Natural killer cell (primary cell): ENCODE measurements around the gene CLSTN2. TPM values are rescaled to one million over a fixed set of nuclear protein-coding genes. Genes with fewer than 3 reads are reported as not detected.

Experiments
- ATAC-seq, 3 donors: fragments of 150-1000 bp in 2 of 3; fragments of 200-7000 bp in 1 of 3; cut with Tn5 transposase; 1 replicate in 1 of 3; 2 replicates in 2 of 3; pipeline ENCODE4 v1.10.0; 2021; ENCODE audit warnings: mild to moderate bottlenecking in 2 of 3, moderate library complexity in 2 of 3
- DNase-seq, 2 donors: peaks; one replicate each; pipeline versions ENCODE4 v3.0.0 to v3.0.0-alpha.2; 2013 to 2021; ENCODE audit warnings: mixed read lengths in 1 of 2
- H3K27ac ChIP-seq: one replicate; pipeline ENCODE4 v1.5.1; 2013; ENCODE audit warnings: mild to moderate bottlenecking, low read length
- H3K27me3 ChIP-seq: one replicate; pipeline ENCODE4 v1.6.1; 2013; ENCODE audit warnings: low read length; ENCODE audit not compliant: control insufficient read depth, insufficient read depth
- H3K36me3 ChIP-seq: one replicate; pipeline ENCODE4 v1.6.1; 2013; ENCODE audit warnings: low read length; ENCODE audit not compliant: control insufficient read depth, insufficient read depth
- H3K4me1 ChIP-seq: one replicate; pipeline ENCODE4 v1.6.1; 2013; ENCODE audit warnings: low read length; ENCODE audit not compliant: control insufficient read depth, insufficient read depth
- H3K4me3 ChIP-seq: one replicate; pipeline ENCODE4 v1.5.1; 2013; ENCODE audit warnings: low read length
- H3K9me3 ChIP-seq: one replicate; pipeline ENCODE4 v1.6.1; 2013; ENCODE audit warnings: low read length; ENCODE audit not compliant: control insufficient read depth, insufficient read depth
- H3K27ac Mint-ChIP-seq, 2 donors: one replicate each; pipeline ENCODE4 v1.8.0; 2022; ENCODE audit warnings: mild to moderate bottlenecking in 2 of 2, mixed read lengths in 2 of 2, moderate library complexity in 1 of 2
- H3K27me3 Mint-ChIP-seq, 2 donors: one replicate each; pipeline ENCODE4 v1.8.0; 2022; ENCODE audit warnings: low read depth in 2 of 2, mixed read lengths in 2 of 2
- H3K36me3 Mint-ChIP-seq: one replicate; pipeline ENCODE4 v1.8.0; 2022; ENCODE audit warnings: mixed read lengths
- H3K4me1 Mint-ChIP-seq, 2 donors: one replicate each; pipeline ENCODE4 v1.8.0; 2022; ENCODE audit warnings: mixed read lengths in 2 of 2
- H3K4me3 Mint-ChIP-seq: one replicate; pipeline ENCODE4 v1.8.0; 2022; ENCODE audit warnings: mild to moderate bottlenecking, moderate library complexity, mixed read lengths
- H3K9me3 Mint-ChIP-seq, 2 donors: one replicate each; pipeline ENCODE4 v1.8.0; 2022; ENCODE audit warnings: mixed read lengths in 2 of 2
- CTCF ChIP-seq: fragments of 200-600 bp; IDR thresholded peaks from one replicate; pipeline ENCODE4 v1.8.0; 2022; ENCODE audit warnings: antibody characterized with exemption
- WGBS: methylation state at CpG from one replicate; pipeline ENCODE4 v1.1.7; 2013; ENCODE audit warnings: missing lambda C conversion rate; ENCODE audit not compliant: insufficient coverage; 5-methylcytosine and 5-hydroxymethylcytosine counted together
- intact Hi-C: fragments of 100-400 bp; cut with micrococcal nuclease; formaldehyde crosslinking; loops from one replicate; pipeline ENCODE4 v1.14.2; 2022
- total RNA-seq, 4 donors: library from RNA; stranded (reverse); fragments of 120-200 nt in 1 of 4; gene quantifications; one replicate each; pipeline versions ENCODE4 v1.2.3 to v1.2.4, GENCODE V29; 2013 to 2022

The CLSTN2 gene
- total RNA-seq, 3 donors from 2014 or later (not counting 1 experiment from before 2014, with no cell fraction given) = 0.05 TPM; not detected in 2

DNA sequence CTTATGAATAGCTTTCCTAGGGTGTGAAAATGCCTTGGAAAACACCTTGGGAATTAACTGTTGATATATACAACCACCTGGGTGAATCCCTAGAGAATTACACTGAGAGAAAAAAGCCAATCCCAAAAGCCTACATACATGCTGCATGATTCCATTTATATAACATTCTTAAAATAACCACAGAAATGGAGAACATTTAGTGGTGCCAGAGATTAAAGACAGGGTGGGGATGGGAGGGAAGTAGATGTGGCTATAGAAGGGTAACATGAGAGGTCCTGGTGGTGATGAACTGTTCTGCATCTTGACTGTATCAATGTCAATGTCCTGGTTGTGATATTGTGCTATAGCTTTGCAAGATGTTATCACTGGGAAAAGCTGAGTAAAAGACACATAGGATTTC, 291.0 kb downstream of the CLSTN2 start:
- H3K36me3 Mint-ChIP-seq = peaks cover 5% of the 10 kb centered on the region
- Histone ChIP-seq H3K9me3 (no peaks in the 10 kb centered on the region), H3K36me3 (no peaks in the 10 kb centered on the region), H3K4me3 (no peak overlapping the region), H3K27me3 (no peaks in the 10 kb centered on the region), H3K27ac (no peak overlapping the region), H3K4me1 (no peaks in the 10 kb centered on the region)
- H3K27ac Mint-ChIP-seq = no peak overlapping the region
- no peaks in the 10 kb centered on the region for H3K4me1 Mint-ChIP-seq
- ATAC-seq = no peak
- peaks cover 5 to 6% of the 10 kb centered on the region in 2 donors for H3K9me3 Mint-ChIP-seq
- no peak overlapping the region for H3K4me3 Mint-ChIP-seq
- TF ChIP-seq CTCF = no peak
- H3K27me3 Mint-ChIP-seq = no peaks in the 10 kb centered on the region
- intact Hi-C loops = no loop called here
- no peak for DNase-seq

GRCh38 chr3:140233702-140234101, 298.7 kb downstream of the CLSTN2 start:
- Mint-ChIP-seq H3K4me1 (no peaks in the 10 kb centered on the region), H3K4me3 (no peak overlapping the region), H3K36me3 (no peaks in the 10 kb centered on the region), H3K27ac (no peak overlapping the region), H3K27me3 (peaks cover 6 to 7% of the 10 kb centered on the region in 2 donors), H3K9me3 (peaks cover 4 to 5% of the 10 kb centered on the region in 2 donors)
- intact Hi-C loops = no loop called here
- no peak for TF ChIP-seq CTCF
- Histone ChIP-seq H3K36me3 (no peaks in the 10 kb centered on the region), H3K4me1 (no peaks in the 10 kb centered on the region), H3K4me3 (no peak overlapping the region), H3K27me3 (no peaks in the 10 kb centered on the region), H3K9me3 (no peaks in the 10 kb centered on the region), H3K27ac (no peak overlapping the region)
- ATAC-seq (no peak), DNase-seq (no peak)
- 86% methylated on average over 1 of the region's 1 CpG for WGBS

- Histone ChIP-seq H3K36me3 (no peaks in the 10 kb centered on the region), H3K27me3 (no peaks in the 10 kb centered on the region), H3K4me3 (no peak overlapping the region), H3K27ac (no peak overlapping the region), H3K4me1 (no peaks in the 10 kb centered on the region), H3K9me3 (no peaks in the 10 kb centered on the region)
- Mint-ChIP-seq H3K27ac (no peak overlapping the region), H3K4me3 (no peak overlapping the region), H3K36me3 (no peaks in the 10 kb centered on the region), H3K9me3 (peaks cover 4 to 5% of the 10 kb centered on the region in 2 donors), H3K27me3 (peaks cover 6 to 7% of the 10 kb centered on the region in 2 donors), H3K4me1 (no peaks in the 10 kb centered on the region)
- ATAC-seq (no peak), DNase-seq (no peak)
- intact Hi-C loops = no loop called here
- no peak for TF ChIP-seq CTCF
- WGBS = 92% methylated on average over 4 of the region's 4 CpGs
Measured at GRCh38 chr3:140234256-140234655, 299.3 kb downstream of the CLSTN2 start.

- Mint-ChIP-seq H3K27me3 (peaks cover 6 to 7% of the 10 kb centered on the region in 2 donors), H3K4me3 (no peak overlapping the region), H3K9me3 (peaks cover 3 to 4% of the 10 kb centered on the region in 2 donors), H3K4me1 (no peaks in the 10 kb centered on the region), H3K36me3 (no peaks in the 10 kb centered on the region), H3K27ac (no peak overlapping the region)
- no peaks in the 10 kb centered on the region for H3K36me3 ChIP-seq
- H3K27ac ChIP-seq = no peak overlapping the region
- H3K27me3 ChIP-seq = no peaks in the 10 kb centered on the region
- intact Hi-C loops = no loop called here
- ATAC-seq (no peak), DNase-seq (no peak)
- no peaks in the 10 kb centered on the region for H3K4me1 ChIP-seq
- TF ChIP-seq CTCF = no peak
- 94% methylated on average over 4 of the region's 5 CpGs for WGBS
- H3K9me3 ChIP-seq = no peaks in the 10 kb centered on the region
- H3K4me3 ChIP-seq = no peak overlapping the region
Measured at GRCh38 chr3:140236836-140237501, 302.0 kb downstream of the CLSTN2 start.
